HepG2 (cell line): ENCODE results near the gene RUVBL1. TPM values are rescaled to one million over a fixed set of nuclear protein-coding genes. Genes with fewer than 3 reads are reported as not detected.

ENCODE experiments used
- ATAC-seq: fragments of 200-7000 bp; cut with Tn5 transposase; 3 replicates; pipeline ENCODE4 v1.9.1; 2020; ENCODE audit warnings: mild to moderate bottlenecking, moderate library complexity
- BruUV-seq: library from RNA; stranded (reverse); fragments of 400-500 nt; replicated peaks from 2 replicates; lab custom pipeline; 2021; lab: Mats Ljungman, UMichigan
- CTCF ChIA-PET: fragments of 300-600 bp; formaldehyde crosslinking; extraction: SDS; loops from one replicate; lab custom pipeline; 2021; ENCODE audit warnings: low total read pairs, inconsistent platforms, low intra/inter-chr PET ratio; lab: Yijun Ruan, JAX
- POLR2A ChIA-PET: fragments of 350-600 bp; sonication (Branson Sonifier 250); formaldehyde crosslinking; loops from one replicate; lab custom pipeline; 2020; ENCODE audit warnings: antibody characterized with exemption, inconsistent platforms; lab: Yijun Ruan, JAX
- DNase-seq: peaks from one replicate; pipeline ENCODE4 v3.0.0-alpha.2; 2015; ENCODE audit warnings: low spot score
- FAIRE-seq: peaks from 3 replicates; lab custom pipeline; 2011; peaks lifted over from hg19 to GRCh38; lab: Jason Lieb, UNC
- H2AFZ ChIP-seq: one replicate; pipeline ENCODE4 v1.6.1; 2011; ENCODE audit warnings: low read length, inconsistent platforms
- H3K27ac ChIP-seq: fragments of 300-600 bp; 3 replicates; pipeline ENCODE4 v1.8.0; 2011; ENCODE audit warnings: mixed run types, mild to moderate bottlenecking, mixed read lengths, low read length, inconsistent platforms; ENCODE audit not compliant: insufficient read depth; ENCODE audit errors: extremely low read length
- H3K27me3 ChIP-seq, 2 experiments: fragments of 200-600 bp in 1 of 2; 2 replicates in 1 of 2; 3 replicates in 1 of 2; pipeline versions ENCODE4 v1.6.0 to v1.8.0; 2011; ENCODE audit warnings: low read length in 2 of 2, mild to moderate bottlenecking in 2 of 2, moderate library complexity in 2 of 2, inconsistent platforms in 1 of 2; ENCODE audit not compliant: insufficient read depth in 2 of 2, control insufficient read depth in 1 of 2
- H3K36me3 ChIP-seq, 2 experiments: fragments of 200-600 bp in 1 of 2; replicated peaks in 1 of 2; 2 replicates in 1 of 2; 3 replicates in 1 of 2; pipeline versions ENCODE4 v1.5.1 to v1.8.0; 2011; ENCODE audit warnings: low read length in 2 of 2, inconsistent platforms in 1 of 2; ENCODE audit not compliant: insufficient read depth in 2 of 2, control insufficient read depth in 1 of 2
- H3K4me1 ChIP-seq: 2 replicates; pipeline ENCODE4 v1.5.1; 2012; ENCODE audit warnings: low read length, inconsistent platforms; ENCODE audit not compliant: insufficient read depth
- H3K4me2 ChIP-seq: 2 replicates; pipeline ENCODE4 v1.6.0; 2011; ENCODE audit warnings: low read depth, low read length, inconsistent platforms
- H3K4me3 ChIP-seq, 3 experiments: fragments of 200-600 bp in 1 of 3; sonication (generic), shearing (Covaris generic) in 1 of 3; replicated peaks in 1 of 3; 2 replicates each; pipeline ENCODE4 v1.5.1; 2011 to 2016; ENCODE audit warnings: low read length in 3 of 3, inconsistent platforms in 2 of 3, low read depth in 2 of 3, mild to moderate bottlenecking in 2 of 3, control low read depth in 1 of 3, mixed read lengths in 1 of 3; ENCODE audit not compliant: insufficient read depth in 1 of 3
- H3K79me2 ChIP-seq: one replicate; pipeline ENCODE4 v1.6.1; 2011; ENCODE audit warnings: low read length, inconsistent platforms; ENCODE audit not compliant: insufficient read depth
- H3K9ac ChIP-seq: 2 replicates; pipeline ENCODE4 v1.6.0; 2011; ENCODE audit warnings: mild to moderate bottlenecking, low read depth, low read length, inconsistent platforms; ENCODE audit not compliant: insufficient read depth
- H3K9me3 ChIP-seq: 2 replicates; pipeline ENCODE4 v1.5.1; 2012; ENCODE audit warnings: mild to moderate bottlenecking, low read length
- H4K20me1 ChIP-seq: 2 replicates; pipeline ENCODE4 v1.6.0; 2011; ENCODE audit warnings: inconsistent platforms, mild to moderate bottlenecking, low read length, moderate library complexity; ENCODE audit not compliant: insufficient read depth
- ARID4A ChIP-seq: sonication (generic); formaldehyde crosslinking; IDR thresholded peaks from 2 replicates; pipeline ENCODE4 v1.5.0; 2020; ENCODE audit warnings: mild to moderate bottlenecking, missing genetic modification reagents, borderline replicate concordance
- CEBPZ ChIP-seq: IDR thresholded peaks from 2 replicates; pipeline ENCODE4 v1.6.1; 2012; ENCODE audit warnings: low read length, improper control_type of control experiment
- FLYWCH1 ChIP-seq: sonication (generic); formaldehyde crosslinking; IDR thresholded peaks from 2 replicates; pipeline ENCODE4 v1.8.1; 2023; ENCODE audit warnings: mild to moderate bottlenecking, missing genetic modification reagents
- MBNL3 ChIP-seq: fragments of 250-450 bp; sonication (Bioruptor Pico); conservative IDR thresholded peaks from 2 replicates; pipeline ENCODE4 v1.8.0; 2022; ENCODE audit warnings: mild to moderate bottlenecking, inconsistent platforms
- MTA1 ChIP-seq: sonication (generic); formaldehyde crosslinking; IDR thresholded peaks from 2 replicates; pipeline ENCODE4 v1.4.0; 2020; ENCODE audit warnings: missing genetic modification reagents, mild to moderate bottlenecking, borderline replicate concordance
- RAD21 ChIP-seq: fragments of 450-650 bp; formaldehyde crosslinking; IDR thresholded peaks from 2 replicates; pipeline ENCODE4 v1.5.0; 2020; ENCODE audit warnings: mild to moderate bottlenecking
- STAT5B ChIP-seq: sonication (generic); formaldehyde crosslinking; IDR thresholded peaks from 2 replicates; pipeline ENCODE4 v1.4.0; 2020; ENCODE audit warnings: missing genetic modification reagents
- TRAFD1 ChIP-seq: sonication (generic); formaldehyde crosslinking; IDR thresholded peaks from 2 replicates; pipeline ENCODE4 v1.5.1; 2020; ENCODE audit warnings: missing genetic modification reagents, mild to moderate bottlenecking, borderline replicate concordance
- ZNF17 ChIP-seq: sonication (generic); formaldehyde crosslinking; IDR thresholded peaks from 2 replicates; pipeline ENCODE4 v1.5.0; 2020; ENCODE audit warnings: mild to moderate bottlenecking, missing genetic modification reagents
- ZNF512B ChIP-seq: sonication (generic); formaldehyde crosslinking; IDR thresholded peaks from 2 replicates; pipeline ENCODE4 v1.5.1; 2020; ENCODE audit warnings: missing genetic modification reagents, mild to moderate bottlenecking, borderline replicate concordance
- ZNF678 ChIP-seq: sonication (generic); formaldehyde crosslinking; IDR thresholded peaks from 2 replicates; pipeline ENCODE4 v1.4.0; 2020; ENCODE audit warnings: mild to moderate bottlenecking, missing genetic modification reagents
- WGBS: methylation state at CpG from one replicate; pipeline ENCODE4 v1.1.6; 2017; ENCODE audit warnings: low lambda C conversion rate; 5-methylcytosine and 5-hydroxymethylcytosine counted together
- in situ Hi-C: cut with HindIII; loops from 2 replicates; pipeline ENCODE4 v1.10.0; 2017; ENCODE audit warnings: low pct_unique_long_range_greater_than_20kb; ENCODE audit not compliant: extremely low pct_ligation_motif_present
- intact Hi-C: fragments of 100-400 bp; cut with micrococcal nuclease; formaldehyde crosslinking; loops from one replicate; pipeline ENCODE4 v1.10.0; 2022; ENCODE audit not compliant: unreplicated experiment
- polyA plus RNA-seq, 8 experiments: library from polyadenylated mRNA; depleted of rRNA in 3 of 8; stranded (reverse) in 7 of 8; unstranded in 1 of 8; fragments of >200 nt; fragmentation: Illumina TruSeq in 4 of 8; extraction: Trizol in 4 of 8; gene quantifications; 2 replicates each; pipeline versions ENCODE4 v1.2.1 to v1.2.3, GENCODE V29; 2011 to 2016; ENCODE audit warnings: low read depth in 4 of 8, missing spikeins in 1 of 8, mixed read lengths in 1 of 8; ENCODE audit not compliant: insufficient read depth in 1 of 8
- total RNA-seq, 5 experiments: library from RNA; depleted of rRNA; stranded (reverse); fragments of >200 nt; fragmentation: Illumina TruSeq; extraction: Trizol; gene quantifications; 2 replicates each; pipeline ENCODE4 v1.2.3, GENCODE V29; 2016; ENCODE audit warnings: low read depth in 1 of 5

RUVBL1 gene
- total and polyA plus RNA-seq, 2 of the 13 experiments (the other 11 are each of a cell fraction or from before 2014, with no cell fraction given), result 32.7 to 86.3 TPM

- Histone ChIP-seq H3K27ac (no peak overlapping the region), H3K9me3 (no peaks in the 10 kb centered on the region), H3K4me2 (no peak overlapping the region), H3K79me2 (no peaks in the 10 kb centered on the region), H4K20me1 (no peaks in the 10 kb centered on the region), H3K4me3 (no peak overlapping the region), H3K9ac (no peak overlapping the region), H3K36me3 (peaks cover 19 to 75% of the 10 kb centered on the region in 2 experiments), H3K27me3 (no peaks in the 10 kb centered on the region), H2AFZ (no peak overlapping the region), H3K4me1 (peaks cover 10% of the 10 kb centered on the region; the same call in 1 of the 2 replicates)
- POLR2A ChIA-PET, result no interaction called here
- no peak for DNase-seq
- ATAC-seq, result no peak
- FAIRE-seq, result no peak
- in situ Hi-C loops (no loop called here), intact Hi-C loops (no loop called here)
- CTCF ChIA-PET, result no interaction called here
- no TSS peak for BruUV-seq
- whole genome bisulfite sequencing, result 90% methylated on average over 6 of the region's 6 CpGs
- TF ChIP-seq ZNF17 (CRISPR knock-in tag), result no peak
- no peak for TF ChIP-seq FLYWCH1 (CRISPR knock-in tag)
- TF ChIP-seq MBNL3 (CRISPR knock-in tag), result no peak
- no peak for TF ChIP-seq ZNF512B (CRISPR knock-in tag)
- TF ChIP-seq ARID4A (CRISPR knock-in tag), result no peak
- no peak for TF ChIP-seq RAD21 (CRISPR knock-in tag)
- no peak for TF ChIP-seq ZNF678 (CRISPR knock-in tag)
- TF ChIP-seq CEBPZ, result no peak
- TF ChIP-seq TRAFD1 (CRISPR knock-in tag), result no peak
- no peak for TF ChIP-seq STAT5B (CRISPR knock-in tag)
- TF ChIP-seq MTA1 (CRISPR knock-in tag), result no peak
Observed at GRCh38 chr3:128081226-128081625, 42.4 kb downstream of the RUVBL1 start.
